GM10847 (cell line): ENCODE data around the gene CIZ1.

Experiments used
- POLR2A ChIP-seq: IDR thresholded peaks from 2 replicates; pipeline ENCODE4 v1.6.1; 2011; ENCODE audit not compliant: insufficient read length; ENCODE audit errors: extremely low read depth

Gene CIZ1

DNA sequence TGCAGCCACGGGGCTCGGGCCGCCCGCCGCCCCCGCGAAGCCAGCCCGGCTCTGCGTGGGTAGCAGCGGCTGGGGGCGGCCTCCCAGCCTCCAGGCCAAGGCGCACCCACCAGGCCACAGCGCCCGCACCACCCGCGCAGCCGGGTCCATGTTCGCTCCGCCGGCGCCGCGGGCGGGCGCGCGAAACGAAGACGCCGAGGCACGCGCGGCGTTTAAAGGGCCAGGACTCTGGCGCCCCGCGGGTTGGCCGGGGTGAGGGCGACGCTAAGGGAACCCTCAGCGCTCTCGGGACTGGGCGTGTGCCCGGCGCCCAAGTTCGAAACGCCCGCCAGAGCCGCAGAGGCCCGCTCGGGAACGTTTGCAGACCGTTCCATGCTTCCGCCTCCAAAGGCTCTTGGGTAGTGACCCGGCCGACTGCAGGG, 63.8 kb downstream of the CIZ1 start, which contains the start of gene PTGES2:
Gene PTGES2 (minus strand): TSS at position 162 of the 422 bp plus-strand sequence. CDS start 12 bp downstream, at position 150.
- peak; percentile 50 for TF ChIP-seq POLR2A

DNA sequence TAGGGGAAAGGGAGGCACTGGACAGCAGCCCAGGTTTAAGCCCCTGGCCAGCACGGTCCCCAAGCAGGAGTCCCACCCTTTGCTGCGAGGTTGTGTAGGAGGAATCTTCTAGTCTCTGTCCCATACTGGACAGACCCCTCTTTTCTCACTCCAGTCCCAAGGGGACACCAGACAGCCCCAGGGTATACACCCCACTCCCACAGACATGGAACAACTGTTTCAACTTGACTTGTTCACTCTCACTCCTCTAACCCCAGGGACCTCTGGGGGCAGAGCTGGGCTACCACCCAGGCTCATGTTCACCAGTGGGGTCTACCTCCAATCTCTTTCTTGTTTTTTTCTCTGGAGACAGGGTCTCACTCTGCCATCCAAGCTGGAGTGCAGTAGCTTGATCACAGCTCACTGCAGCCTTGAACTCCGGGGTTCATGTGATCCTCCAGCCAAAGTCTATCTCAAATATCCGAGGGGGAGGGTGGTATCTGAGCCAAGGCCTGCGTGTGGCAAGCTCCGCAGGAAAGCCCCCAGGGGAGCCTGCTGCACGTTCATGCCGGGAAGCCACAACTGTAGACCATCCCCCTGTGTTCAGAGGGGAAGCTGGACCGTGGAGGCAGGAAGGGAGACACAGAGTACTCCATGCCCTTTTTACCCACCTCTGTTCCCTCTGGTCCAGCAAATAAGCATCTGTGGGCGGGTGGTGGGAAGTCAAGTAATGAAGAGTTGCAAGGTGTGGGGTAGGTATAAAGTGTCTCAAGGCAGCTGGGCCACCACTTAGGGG, 65.6 kb downstream of the CIZ1 start:
- no peak for TF ChIP-seq POLR2A

DNA sequence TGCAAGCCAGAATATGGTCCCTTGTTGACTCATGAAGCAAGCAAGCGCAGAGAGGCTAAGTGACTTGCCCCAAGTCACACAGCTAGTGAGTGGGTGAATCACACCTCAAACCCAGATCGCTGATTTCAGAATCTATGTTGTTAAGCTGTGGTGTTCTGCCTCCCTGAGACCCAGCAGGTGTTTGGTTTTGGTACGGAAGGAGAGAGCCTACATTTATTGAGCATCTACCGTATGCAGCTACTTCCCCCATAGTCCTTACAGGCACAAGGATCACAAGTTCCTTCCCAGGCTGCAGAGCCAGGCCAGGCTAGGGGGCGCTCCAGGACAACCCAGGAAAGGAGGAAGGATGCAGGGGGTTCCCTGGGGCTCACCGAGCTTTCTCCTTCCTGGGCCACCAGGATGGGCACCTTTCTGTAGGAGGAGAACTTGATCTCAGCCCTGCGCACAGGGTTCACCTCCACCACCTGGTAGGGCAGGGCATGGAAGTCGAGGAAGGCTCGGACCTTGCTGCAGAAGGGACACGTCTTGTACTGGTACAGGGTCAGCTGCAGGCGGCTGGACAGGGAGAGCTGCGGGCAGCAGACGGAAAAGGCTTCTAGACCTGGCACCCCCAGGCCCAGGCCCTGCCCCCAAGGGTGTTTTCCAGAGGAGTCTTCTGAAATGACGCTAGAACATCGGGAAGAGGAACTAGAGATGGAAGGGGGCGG, 66.3 kb downstream of the CIZ1 start:
- TF ChIP-seq POLR2A = no peak

DNA sequence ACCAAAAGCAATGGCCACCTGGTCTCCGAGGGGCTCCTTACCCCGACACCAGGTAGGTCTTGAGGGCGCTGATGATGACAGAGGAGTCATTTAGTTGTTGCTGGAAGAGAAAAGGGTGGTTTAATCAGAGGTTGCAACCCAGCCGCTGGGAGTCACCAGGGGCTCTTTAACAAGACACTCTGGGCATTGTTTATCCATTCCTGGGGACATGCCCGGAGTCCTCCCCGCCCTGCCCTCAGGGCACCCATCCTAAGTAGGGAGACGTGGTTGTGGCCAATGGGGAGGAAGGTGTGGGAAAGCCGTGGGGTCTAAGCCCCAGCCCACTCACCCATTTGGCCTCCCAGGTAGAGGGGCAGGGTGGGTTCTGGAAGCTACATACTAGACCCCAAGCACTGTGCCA, 66.9 kb downstream of the CIZ1 start:
- no peak for TF ChIP-seq POLR2A

DNA sequence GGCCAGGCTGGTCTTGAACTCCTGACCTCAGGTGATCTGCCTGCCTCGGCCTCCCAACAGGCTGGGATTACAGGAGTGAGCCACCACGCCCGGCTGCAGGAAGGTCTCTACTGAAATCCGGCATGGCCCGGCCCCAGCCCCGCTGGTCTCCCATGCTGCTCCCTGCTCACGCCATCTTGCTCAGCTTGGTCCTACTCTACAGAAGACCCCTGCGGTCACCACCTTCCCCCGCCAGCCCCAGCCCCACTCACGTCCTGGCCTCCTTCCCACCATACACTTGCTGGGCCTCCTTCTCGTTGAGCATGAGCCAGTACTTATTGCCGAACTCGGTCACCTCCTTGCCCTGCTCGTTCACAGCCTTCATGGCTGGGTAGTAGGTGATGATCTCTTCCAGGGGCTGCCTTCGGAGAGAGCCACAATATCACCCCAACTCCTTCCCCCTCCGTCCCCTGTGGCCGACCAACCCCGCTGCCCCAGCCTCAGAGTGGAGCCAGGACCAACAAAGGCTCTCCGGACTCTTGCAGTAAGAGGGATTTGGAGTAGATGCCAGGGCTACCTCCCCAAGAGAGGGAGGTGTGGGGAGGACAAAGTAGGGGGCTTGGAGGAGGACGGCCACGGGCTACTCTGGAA, 67.8 kb downstream of the CIZ1 start:
- TF ChIP-seq POLR2A = no peak

DNA sequence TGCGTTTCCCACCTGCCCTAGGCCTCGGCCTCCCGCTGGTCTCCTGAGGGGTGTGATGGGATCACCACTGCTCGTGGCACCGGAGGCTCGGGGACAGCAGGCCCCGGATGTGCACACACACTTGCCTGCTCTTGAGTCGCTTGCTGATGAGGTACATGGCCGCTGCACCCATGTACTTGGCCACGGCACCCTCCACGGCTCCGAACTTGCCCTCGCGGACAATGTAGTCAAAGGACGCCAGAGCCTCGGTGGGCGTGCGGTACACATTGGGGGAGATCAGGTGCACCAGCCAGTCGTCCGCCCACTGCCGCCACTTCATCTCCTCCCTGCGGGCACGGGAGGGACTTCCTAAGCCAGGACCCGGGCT, 68.6 kb downstream of the CIZ1 start:
- no peak for TF ChIP-seq POLR2A

DNA sequence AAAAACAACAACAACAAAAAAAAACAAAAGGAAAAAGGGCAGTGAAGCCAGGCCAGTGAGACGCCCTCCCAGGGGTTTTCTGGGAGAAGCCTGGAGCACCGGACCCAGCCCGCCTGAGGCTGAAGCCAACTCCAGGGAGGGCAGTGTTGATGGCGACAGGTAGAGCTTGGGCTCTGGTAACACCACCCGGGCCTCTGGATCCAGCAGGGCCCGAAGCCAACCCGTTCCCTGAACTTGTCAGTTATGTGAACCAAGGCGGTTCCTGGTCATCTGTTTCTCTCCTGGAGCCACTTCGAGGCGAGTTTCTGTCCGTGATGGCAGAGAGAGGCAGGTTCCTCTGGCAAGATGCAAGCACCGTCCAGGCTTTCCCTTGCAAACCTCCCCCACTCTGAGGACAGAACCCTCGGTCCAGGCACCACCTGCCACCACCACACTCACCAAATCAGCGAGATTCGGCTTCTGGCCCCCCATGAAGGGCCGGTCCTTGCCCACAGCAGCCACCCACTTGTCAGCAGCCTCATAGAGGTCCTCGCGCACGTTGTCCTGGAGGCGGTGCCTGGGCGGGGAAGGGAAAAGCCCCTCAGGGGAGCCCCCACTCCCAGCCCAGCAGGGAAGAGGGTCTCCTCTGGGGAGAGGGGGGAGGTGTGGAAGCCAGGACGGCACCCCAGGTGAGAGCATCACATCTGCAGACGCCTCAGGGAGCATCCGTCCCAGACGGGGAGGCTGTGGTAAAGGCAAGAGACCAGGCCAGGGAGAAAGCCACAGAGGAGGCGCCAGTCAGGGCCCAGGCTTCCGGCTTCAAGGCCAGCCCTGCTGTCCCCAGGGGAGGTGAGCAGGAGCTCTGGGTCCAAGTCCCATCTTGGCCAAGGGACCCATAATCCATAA, 69.2 kb downstream of the CIZ1 start:
- TF ChIP-seq POLR2A = no peak

DNA sequence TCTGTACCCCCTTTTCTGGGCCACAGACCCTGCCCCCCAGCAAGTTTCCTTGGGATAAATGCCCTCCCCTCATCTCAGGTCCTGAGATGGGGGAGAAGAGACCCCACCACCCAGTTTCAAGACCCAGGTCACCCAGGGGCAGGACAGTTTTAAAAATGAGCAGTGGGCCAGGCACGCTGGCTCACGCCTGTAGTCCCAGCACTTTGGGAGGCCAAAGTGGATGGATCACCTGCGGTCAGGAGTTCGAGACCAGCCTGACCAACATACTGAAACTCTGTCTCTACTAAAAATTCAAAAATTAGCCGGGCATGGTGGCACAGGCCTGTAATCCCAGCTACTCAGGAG, 69.9 kb downstream of the CIZ1 start:
- no peak for TF ChIP-seq POLR2A

DNA sequence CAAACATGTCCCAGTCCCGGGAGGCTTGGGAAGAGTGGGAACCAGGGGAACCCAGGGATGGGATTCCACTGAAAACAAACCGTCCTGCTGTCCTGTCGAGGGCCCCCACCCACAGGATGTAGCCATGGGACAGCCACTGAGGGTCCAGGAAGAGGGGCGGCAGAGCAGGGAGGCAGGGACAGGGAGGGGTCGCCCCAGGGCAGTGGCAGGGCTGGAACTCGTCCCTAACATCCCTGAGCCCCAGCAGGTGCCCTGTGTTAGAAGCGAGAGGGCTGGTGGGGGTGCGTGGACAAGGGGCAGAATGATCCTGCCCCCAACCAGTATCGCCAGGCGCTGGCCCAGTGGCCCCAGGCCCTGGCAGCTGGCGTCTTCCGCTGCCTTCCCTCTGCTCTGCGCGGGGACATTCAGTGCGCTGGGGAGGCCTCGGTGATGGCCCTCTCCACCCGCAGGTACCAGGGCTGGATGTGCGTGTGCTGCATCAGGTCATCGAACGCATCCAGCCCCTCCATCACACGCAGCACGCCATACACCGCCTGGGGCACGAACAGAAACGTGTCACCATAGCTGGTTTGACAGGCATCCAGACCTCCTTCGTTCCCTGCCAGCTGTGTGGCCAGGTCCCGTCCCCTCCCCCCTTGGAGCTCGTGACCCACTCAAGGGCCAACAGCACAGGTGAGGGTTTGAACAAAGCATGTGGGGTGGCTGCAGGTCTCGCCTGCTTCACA, 70.5 kb downstream of the CIZ1 start:
- no peak for TF ChIP-seq POLR2A

DNA sequence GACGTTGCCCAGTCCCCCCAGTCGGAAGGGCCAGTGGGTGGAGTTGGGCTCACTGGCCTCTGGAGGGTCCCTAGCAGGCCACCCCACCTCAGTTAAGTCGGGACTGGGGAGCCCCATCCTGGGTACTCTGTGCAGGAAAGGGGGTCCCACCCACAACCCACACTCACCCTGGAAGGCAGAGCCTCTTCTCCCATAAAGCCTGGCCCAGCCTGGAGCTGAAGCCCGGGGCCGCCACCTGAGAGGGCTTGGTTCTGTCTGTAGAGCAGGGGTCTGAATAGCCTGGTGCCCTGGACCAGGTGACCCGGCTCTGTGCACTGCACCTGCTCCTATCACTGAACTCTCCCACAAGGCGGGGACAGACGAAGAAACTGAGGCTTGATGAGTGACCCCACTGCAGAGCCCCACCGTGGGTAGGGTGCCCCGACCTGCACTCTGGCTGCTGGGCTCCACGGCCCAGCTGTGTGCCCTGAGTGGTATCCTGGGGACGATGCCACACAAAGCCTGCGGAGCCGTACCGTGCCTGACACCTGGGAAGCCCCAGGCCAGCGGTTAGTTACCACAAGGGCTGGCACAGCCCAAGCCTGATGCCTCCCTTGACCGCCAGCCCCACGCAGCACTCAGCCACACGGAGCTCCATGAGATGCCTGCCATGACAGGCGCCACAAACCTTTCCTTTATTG, 71.2 kb downstream of the CIZ1 start:
- no peak for TF ChIP-seq POLR2A

DNA sequence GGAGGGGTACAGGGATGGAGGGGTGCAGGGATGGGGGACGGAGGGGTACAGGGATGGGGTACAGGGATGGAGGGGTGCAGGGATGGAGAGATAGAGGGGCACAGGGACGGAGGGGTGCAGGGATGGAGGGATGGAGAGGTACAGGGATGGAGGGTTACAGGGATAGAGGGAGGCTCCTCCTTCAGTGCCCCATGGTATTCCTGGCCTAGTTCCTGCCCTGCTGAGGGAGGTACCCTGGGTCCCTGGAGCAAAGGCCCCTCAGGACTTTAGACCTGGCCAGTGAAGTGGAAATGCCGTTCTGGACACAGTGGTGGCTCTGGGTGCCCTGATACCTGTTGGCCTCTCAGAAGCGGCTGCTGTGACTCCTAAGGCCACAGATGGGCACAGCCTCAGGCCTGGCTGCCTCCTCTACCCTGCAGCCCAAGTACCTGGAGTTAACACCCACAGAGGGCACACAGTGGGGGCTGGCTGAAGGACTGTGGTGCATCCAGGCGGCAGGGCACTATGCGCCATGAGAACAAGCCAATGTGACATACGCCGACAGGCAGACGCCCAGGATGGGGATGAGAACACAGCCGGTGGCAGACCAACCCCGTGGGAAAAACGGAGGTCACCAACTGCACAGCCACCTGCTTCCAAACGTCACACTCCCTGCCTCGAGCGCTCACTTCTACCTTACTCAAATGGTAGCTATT, 72.3 kb downstream of the CIZ1 start:
- TF ChIP-seq POLR2A = no peak

DNA sequence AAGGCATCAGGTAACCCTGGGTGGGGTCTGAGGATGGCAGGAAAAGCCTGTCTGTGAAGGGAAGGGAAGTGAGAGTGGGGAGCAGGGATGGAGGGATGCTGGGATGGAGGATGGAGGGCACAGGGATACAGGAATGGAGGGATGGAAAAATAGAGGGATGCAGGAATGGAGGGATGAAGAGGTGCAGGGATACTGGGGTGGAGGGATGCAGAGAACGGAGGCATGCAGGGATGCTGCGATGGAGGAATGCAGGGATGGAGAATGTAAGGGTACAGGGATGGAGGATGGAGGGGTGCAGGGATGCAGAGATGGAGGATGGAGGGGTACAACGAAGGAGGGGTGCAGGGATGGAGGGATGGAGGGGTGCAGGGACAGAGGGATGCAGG, 72.9 kb downstream of the CIZ1 start:
- no peak for TF ChIP-seq POLR2A

DNA sequence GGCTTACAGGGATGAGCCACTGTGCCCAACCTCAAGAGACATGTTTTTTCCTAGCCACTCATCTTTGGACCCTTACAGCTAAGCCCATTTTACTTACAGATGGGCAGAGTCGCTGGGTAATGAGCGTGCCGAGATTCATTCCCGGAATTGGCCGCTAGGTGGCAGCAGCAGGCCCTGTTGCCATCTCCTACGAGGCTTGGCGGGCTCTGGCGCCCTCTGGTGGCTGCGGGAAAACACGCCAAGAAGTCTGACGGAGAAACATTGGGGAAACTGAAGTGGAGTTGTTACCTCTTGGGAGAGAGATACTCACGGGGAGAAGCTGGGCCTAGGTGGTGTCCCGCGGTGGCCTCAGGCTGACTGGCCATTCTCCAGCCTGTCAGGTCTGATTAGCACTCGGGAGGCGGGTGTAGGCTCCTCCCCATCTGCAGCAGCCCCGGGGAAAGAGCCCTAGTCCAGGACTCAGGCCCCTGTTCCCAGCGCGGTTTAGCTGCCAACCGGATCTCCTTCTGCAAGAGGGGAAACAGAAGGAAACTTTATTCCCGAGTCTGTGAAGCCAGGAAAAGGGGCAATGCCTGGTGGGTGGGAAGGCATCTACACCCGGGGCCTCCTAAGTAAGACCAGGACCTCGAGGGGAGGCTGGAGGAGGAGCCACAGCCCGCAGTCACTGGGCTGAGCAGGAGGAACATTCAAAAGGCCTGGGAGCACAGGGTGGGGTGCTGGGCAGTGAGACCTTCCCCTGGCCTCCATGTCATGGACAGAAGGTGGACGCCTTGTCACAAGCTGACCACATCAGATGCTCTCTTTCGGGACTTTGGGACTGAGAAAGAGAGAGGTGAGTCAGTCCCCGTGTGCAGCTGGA, 73.5 kb downstream of the CIZ1 start:
- no peak for TF ChIP-seq POLR2A
